H9 (cell line): ENCODE measurements around the gene NRXN2. TPM values are rescaled to one million over a fixed set of nuclear protein-coding genes. Genes with fewer than 3 reads are reported as not detected.
A peak's percentile ranks its signal among the peaks of the same experiment; 100 is the strongest.

Experiments
- DNase-seq: peaks from one replicate; pipeline ENCODE4 v3.0.0-alpha.2; 2017
- H2AFZ ChIP-seq: one replicate; pipeline ENCODE4 v1.6.1; 2013; ENCODE audit warnings: mild to moderate bottlenecking, low read length, control low read depth, moderate library complexity
- H2AK5ac ChIP-seq: 2 replicates; pipeline ENCODE4 v1.6.1; 2013; ENCODE audit warnings: low read length, control low read depth, mixed read lengths; ENCODE audit not compliant: insufficient read length
- H2BK120ac ChIP-seq: one replicate; pipeline ENCODE4 v1.6.1; 2013; ENCODE audit warnings: low read depth, mild to moderate bottlenecking, low read length, control low read depth, inconsistent platforms; ENCODE audit not compliant: poor library complexity, severe bottlenecking
- H2BK12ac ChIP-seq: 2 replicates; pipeline ENCODE4 v1.6.1; 2013; ENCODE audit warnings: low read length, control low read depth, mixed read lengths, low read depth; ENCODE audit not compliant: insufficient read length
- H2BK15ac ChIP-seq: 2 replicates; pipeline ENCODE4 v1.6.1; 2013; ENCODE audit warnings: low read depth, low read length, control low read depth
- H2BK20ac ChIP-seq: one replicate; pipeline ENCODE4 v1.6.1; 2013; ENCODE audit warnings: low read depth, mild to moderate bottlenecking, low read length, control low read depth, inconsistent platforms; ENCODE audit not compliant: poor library complexity, severe bottlenecking
- H2BK5ac ChIP-seq: 2 replicates; pipeline ENCODE4 v1.6.1; 2013; ENCODE audit warnings: low read length, control low read depth, mixed read lengths; ENCODE audit not compliant: insufficient read length
- H3K14ac ChIP-seq: 2 replicates; pipeline ENCODE4 v1.6.1; 2013; ENCODE audit warnings: low read length, control low read depth; ENCODE audit not compliant: insufficient read depth
- H3K18ac ChIP-seq: 2 replicates; pipeline ENCODE4 v1.6.1; 2013; ENCODE audit warnings: low read depth, mild to moderate bottlenecking, mixed read lengths, low read length, control low read depth; ENCODE audit not compliant: insufficient read length
- H3K23ac ChIP-seq: 2 replicates; pipeline ENCODE4 v1.6.1; 2013; ENCODE audit warnings: low read length, control low read depth, mixed read lengths, low read depth; ENCODE audit not compliant: insufficient read length
- H3K23me2 ChIP-seq: 2 replicates; pipeline ENCODE4 v1.6.1; 2013; ENCODE audit warnings: low read depth, mild to moderate bottlenecking, mixed read lengths, low read length, control low read depth; ENCODE audit not compliant: insufficient read length, poor library complexity, severe bottlenecking
- H3K27ac ChIP-seq: 2 replicates; pipeline ENCODE4 v1.5.1; 2013; ENCODE audit warnings: low read length, control low read depth, mixed read lengths, low read depth; ENCODE audit not compliant: insufficient read length
- H3K27me3 ChIP-seq: 2 replicates; pipeline ENCODE4 v1.6.1; 2013; ENCODE audit warnings: low read length, control low read depth, inconsistent platforms; ENCODE audit not compliant: insufficient read depth
- H3K4ac ChIP-seq: 2 replicates; pipeline ENCODE4 v1.6.1; 2013; ENCODE audit warnings: low read depth, mild to moderate bottlenecking, control low read depth, inconsistent platforms, low read length, moderate library complexity
- H3K4me1 ChIP-seq: 2 replicates; pipeline ENCODE4 v1.6.1; 2013; ENCODE audit warnings: low read length, control low read depth, inconsistent platforms; ENCODE audit not compliant: insufficient read depth
- H3K4me2 ChIP-seq: 2 replicates; pipeline ENCODE4 v1.6.1; 2013; ENCODE audit warnings: low read length, control low read depth, mixed read lengths; ENCODE audit not compliant: insufficient read length, insufficient read depth
- H3K56ac ChIP-seq: 2 replicates; pipeline ENCODE4 v1.6.1; 2013; ENCODE audit warnings: low read depth, mild to moderate bottlenecking, mixed read lengths, low read length, control low read depth; ENCODE audit not compliant: insufficient read length
- H3K79me1 ChIP-seq: 2 replicates; pipeline ENCODE4 v1.6.1; 2013; ENCODE audit warnings: low read depth, mild to moderate bottlenecking, moderate library complexity, low read length, control low read depth, inconsistent platforms; ENCODE audit not compliant: insufficient read depth, poor library complexity, severe bottlenecking
- H3K79me2 ChIP-seq: 2 replicates; pipeline ENCODE4 v1.6.1; 2013; ENCODE audit warnings: low read length, control low read depth, inconsistent platforms; ENCODE audit not compliant: insufficient read depth
- H3K9ac ChIP-seq: 2 replicates; pipeline ENCODE4 v1.6.1; 2013; ENCODE audit warnings: low read length, control low read depth, mixed read lengths; ENCODE audit not compliant: insufficient read length; ENCODE audit errors: extremely low read depth
- H3K9me3 ChIP-seq: one replicate; pipeline ENCODE4 v1.6.1; 2013; ENCODE audit warnings: low read depth, low read length, inconsistent platforms; ENCODE audit not compliant: control insufficient read depth
- H3T11ph ChIP-seq: one replicate; pipeline ENCODE4 v1.6.1; 2013; ENCODE audit warnings: mild to moderate bottlenecking, low read length, control low read depth, inconsistent platforms
- H4K20me1 ChIP-seq: one replicate; pipeline ENCODE4 v1.6.1; 2013; ENCODE audit not compliant: control insufficient read depth, insufficient read length, insufficient read depth
- H4K5ac ChIP-seq: 2 replicates; pipeline ENCODE4 v1.6.1; 2013; ENCODE audit warnings: low read depth, mild to moderate bottlenecking, mixed read lengths, low read length, control low read depth; ENCODE audit not compliant: insufficient read length
- H4K8ac ChIP-seq: replicated peaks from 2 replicates; pipeline ENCODE4 v1.6.1; 2013; ENCODE audit warnings: low read length, control low read depth, mixed read lengths, low read depth; ENCODE audit not compliant: insufficient read length
- H4K91ac ChIP-seq: 2 replicates; pipeline ENCODE4 v1.6.1; 2013; ENCODE audit warnings: low read depth, mild to moderate bottlenecking, moderate library complexity, mixed read lengths, low read length, control low read depth; ENCODE audit not compliant: insufficient read length
- H3K27ac Mint-ChIP-seq, 3 experiments: 2 replicates in 2 of 3; 3 replicates in 1 of 3; pipeline ENCODE4 v1.8.0; 2020 to 2021; ENCODE audit warnings: mixed read lengths in 3 of 3, mild to moderate bottlenecking in 1 of 3, moderate library complexity in 1 of 3
- H3K27me3 Mint-ChIP-seq: 2 replicates; pipeline ENCODE4 v1.8.0; 2021; ENCODE audit warnings: low read depth, mild to moderate bottlenecking, moderate library complexity, mixed read lengths
- H3K36me3 Mint-ChIP-seq, 3 experiments: 2 replicates in 2 of 3; 3 replicates in 1 of 3; pipeline ENCODE4 v1.8.0; 2020 to 2021; ENCODE audit warnings: low read depth in 3 of 3, mixed read lengths in 3 of 3; ENCODE audit not compliant: insufficient read depth in 1 of 3
- H3K4me1 Mint-ChIP-seq, 2 experiments: 2 replicates each; pipeline ENCODE4 v1.8.0; 2020; ENCODE audit warnings: mixed read lengths in 2 of 2
- H3K4me3 Mint-ChIP-seq, 2 experiments: 2 replicates in 1 of 2; 3 replicates in 1 of 2; pipeline ENCODE4 v1.8.0; 2020 to 2021; ENCODE audit warnings: mild to moderate bottlenecking in 2 of 2, mixed read lengths in 2 of 2, moderate library complexity in 1 of 2
- H3K9me3 Mint-ChIP-seq, 2 experiments: 2 replicates in 1 of 2; 3 replicates in 1 of 2; pipeline ENCODE4 v1.8.0; 2020; ENCODE audit warnings: mild to moderate bottlenecking in 2 of 2, mixed read lengths in 2 of 2, moderate library complexity in 1 of 2
- WGBS: extraction: QIAGEN DNeasy Blood & Tissue Kit; methylation state at CpG from one replicate; pipeline ENCODE4 v1.1.7; 2013; ENCODE audit warnings: missing lambda C conversion rate, low lambda C conversion rate, mixed read lengths; ENCODE audit not compliant: insufficient read length; ENCODE audit errors: extremely low coverage; 5-methylcytosine and 5-hydroxymethylcytosine counted together
- total RNA-seq: library from RNA; stranded (reverse); gene quantifications from 2 replicates; pipeline ENCODE4 v1.2.1, GENCODE V29; 2021
- TF ChIP-seq, protein P1 (sequence below): fragments of 200-600 bp; sonication (generic); conservative IDR thresholded peaks from 3 replicates; pipeline ENCODE4 v1.8.0; 2021; ENCODE audit warnings: antibody characterized with exemption, mild to moderate bottlenecking

NRXN2 gene
- total RNA-seq, 1 experiment from 2014 or later, result 3.9 TPM

DNA sequence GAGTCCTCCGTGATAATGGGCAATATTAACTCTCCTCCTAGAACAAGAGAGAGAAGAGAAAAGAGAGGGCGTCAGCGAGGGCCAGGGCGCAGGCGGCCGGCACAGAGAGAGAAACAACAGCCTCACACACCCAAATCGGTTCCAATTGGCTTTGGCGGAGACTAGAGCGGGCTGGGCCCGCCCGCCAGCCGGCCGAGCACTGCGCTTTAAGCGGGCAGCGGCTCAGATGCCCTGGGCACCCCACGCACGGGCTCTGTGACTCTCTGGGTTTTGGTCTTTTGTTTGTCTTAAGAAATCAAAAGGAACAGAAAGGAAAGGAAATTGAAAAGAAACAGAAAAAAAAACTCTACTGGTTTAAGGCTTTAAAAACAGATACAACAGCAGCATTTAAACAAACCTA is 115.0 kb downstream of the NRXN2 start:
- H2BK12ac ChIP-seq, result no peak overlapping the region
- no peak overlapping the region for H3K56ac ChIP-seq
- no peak overlapping the region for H3K4ac ChIP-seq
- Mint-ChIP-seq H3K4me3 (no peak overlapping the region), H3K27ac (peak overlapping the region in 1 of 3 experiments; percentile 67; a peak in 2 of 7 replicates), H3K4me1 (peaks cover 5 to 27% of the 10 kb centered on the region in 2 experiments), H3K9me3 (no peaks in the 10 kb centered on the region), H3K36me3 (no peaks in the 10 kb centered on the region), H3K27me3 (peaks cover 13% of the 10 kb centered on the region)
- no peak overlapping the region for H3K18ac ChIP-seq
- H3K14ac ChIP-seq, result no peak overlapping the region
- H3K9me3 ChIP-seq, result no peaks in the 10 kb centered on the region
- H4K91ac ChIP-seq, result no peak overlapping the region
- no peaks in the 10 kb centered on the region for H3K79me2 ChIP-seq
- H3K4me1 ChIP-seq, result no peaks in the 10 kb centered on the region
- TF ChIP-seq, protein P1, sequence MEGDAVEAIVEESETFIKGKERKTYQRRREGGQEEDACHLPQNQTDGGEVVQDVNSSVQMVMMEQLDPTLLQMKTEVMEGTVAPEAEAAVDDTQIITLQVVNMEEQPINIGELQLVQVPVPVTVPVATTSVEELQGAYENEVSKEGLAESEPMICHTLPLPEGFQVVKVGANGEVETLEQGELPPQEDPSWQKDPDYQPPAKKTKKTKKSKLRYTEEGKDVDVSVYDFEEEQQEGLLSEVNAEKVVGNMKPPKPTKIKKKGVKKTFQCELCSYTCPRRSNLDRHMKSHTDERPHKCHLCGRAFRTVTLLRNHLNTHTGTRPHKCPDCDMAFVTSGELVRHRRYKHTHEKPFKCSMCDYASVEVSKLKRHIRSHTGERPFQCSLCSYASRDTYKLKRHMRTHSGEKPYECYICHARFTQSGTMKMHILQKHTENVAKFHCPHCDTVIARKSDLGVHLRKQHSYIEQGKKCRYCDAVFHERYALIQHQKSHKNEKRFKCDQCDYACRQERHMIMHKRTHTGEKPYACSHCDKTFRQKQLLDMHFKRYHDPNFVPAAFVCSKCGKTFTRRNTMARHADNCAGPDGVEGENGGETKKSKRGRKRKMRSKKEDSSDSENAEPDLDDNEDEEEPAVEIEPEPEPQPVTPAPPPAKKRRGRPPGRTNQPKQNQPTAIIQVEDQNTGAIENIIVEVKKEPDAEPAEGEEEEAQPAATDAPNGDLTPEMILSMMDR, result no peak
- H3K27ac ChIP-seq, result no peak overlapping the region
- no peak overlapping the region for H2BK15ac ChIP-seq
- H3K4me2 ChIP-seq, result no peak overlapping the region
- H3K79me1 ChIP-seq, result no peaks in the 10 kb centered on the region
- H2BK120ac ChIP-seq, result no peak overlapping the region
- no peak overlapping the region for H3K9ac ChIP-seq
- no peak overlapping the region for H2AK5ac ChIP-seq
- WGBS, result no CpG with 5 or more reads among the region's 18 CpGs
- H4K20me1 ChIP-seq, result no peaks in the 10 kb centered on the region
- H3K23ac ChIP-seq, result no peak overlapping the region
- no peak overlapping the region for H2BK20ac ChIP-seq
- no peak overlapping the region for H2BK5ac ChIP-seq
- no peak overlapping the region for H4K8ac ChIP-seq
- H2AFZ ChIP-seq, result no peak overlapping the region
- H3K23me2 ChIP-seq, result no peaks in the 10 kb centered on the region
- H3K27me3 ChIP-seq, result no peaks in the 10 kb centered on the region
- H3T11ph ChIP-seq, result no peak overlapping the region
- H4K5ac ChIP-seq, result no peak overlapping the region
- DNase-seq, result no peak
